PC-9 (cell line): ENCODE data around the gene ARHGEF3. TPM values are rescaled to one million over a fixed set of nuclear protein-coding genes. Genes with fewer than 3 reads are reported as not detected.

Experiments used
- BruUV-seq: library from RNA; stranded (reverse); fragments of 400-500 nt; replicated peaks from 2 replicates; lab custom pipeline; 2021; lab: Mats Ljungman, UMichigan
- CTCF ChIA-PET: fragments of 300-600 bp; sonication (Branson Sonifier 250); formaldehyde crosslinking; loops from one replicate; lab custom pipeline; 2022; ENCODE audit warnings: antibody characterized with exemption; lab: Charles Lee
- POLR2A ChIA-PET: fragments of 300-600 bp; sonication (Branson Sonifier 250); formaldehyde crosslinking; loops from one replicate; lab custom pipeline; 2022; ENCODE audit warnings: antibody characterized with exemption; ENCODE audit not compliant: unreplicated experiment; lab: Charles Lee
- DNase-seq, 2 experiments: peaks; one replicate each; pipeline versions ENCODE4 v3.0.0 to v3.0.0-alpha.2; 2015 to 2022; ENCODE audit warnings: mixed read lengths in 1 of 2
- H2AFZ ChIP-seq: fragments of 200-600 bp; sonication (generic); 2 replicates; pipeline ENCODE4 v1.8.1; 2017; ENCODE audit warnings: antibody characterized with exemption
- H3F3A ChIP-seq: fragments of 200-600 bp; sonication (generic); 2 replicates; pipeline ENCODE4 v1.8.1; 2017; ENCODE audit warnings: antibody characterized with exemption, mild to moderate bottlenecking, low read depth; ENCODE audit not compliant: insufficient read depth
- H3K27ac ChIP-seq: fragments of 200-600 bp; sonication (generic); 2 replicates; pipeline ENCODE4 v1.6.1; 2016; ENCODE audit warnings: mixed run types
- H3K27me3 ChIP-seq: fragments of 200-600 bp; sonication (generic); 2 replicates; pipeline ENCODE4 v1.6.1; 2016; ENCODE audit warnings: low read depth, mixed run types; ENCODE audit not compliant: insufficient read depth
- H3K36me3 ChIP-seq: fragments of 200-600 bp; sonication (generic); 2 replicates; pipeline ENCODE4 v1.6.1; 2016; ENCODE audit warnings: low read depth, mixed run types
- H3K4me1 ChIP-seq: fragments of 200-600 bp; sonication (generic); replicated peaks from 2 replicates; pipeline ENCODE4 v1.6.1; 2016; ENCODE audit warnings: mixed run types; ENCODE audit not compliant: insufficient read depth
- H3K4me2 ChIP-seq: fragments of 200-600 bp; sonication (generic); 2 replicates; pipeline ENCODE4 v1.6.1; 2017; ENCODE audit warnings: mixed run types
- H3K4me3 ChIP-seq: fragments of 200-600 bp; sonication (generic); 2 replicates; pipeline ENCODE4 v1.6.1; 2016; ENCODE audit warnings: mixed run types
- H3K79me2 ChIP-seq: fragments of 200-600 bp; sonication (generic); 2 replicates; pipeline ENCODE4 v1.6.1; 2017; ENCODE audit warnings: low read depth, mixed run types
- H3K9me2 ChIP-seq: fragments of 200-600 bp; sonication (generic); 2 replicates; pipeline ENCODE4 v1.8.1; 2017; ENCODE audit warnings: mild to moderate bottlenecking; ENCODE audit not compliant: insufficient read depth
- H3K9me3 ChIP-seq: fragments of 200-600 bp; sonication (generic); 2 replicates; pipeline ENCODE4 v1.8.1; 2016; ENCODE audit warnings: low read depth; ENCODE audit not compliant: insufficient read depth
- H4K20me1 ChIP-seq: fragments of 200-600 bp; sonication (generic); 2 replicates; pipeline ENCODE4 v1.8.1; 2017; ENCODE audit not compliant: insufficient read depth
- EZH2 ChIP-seq: fragments of 200-600 bp; sonication (generic); IDR thresholded peaks from 2 replicates; pipeline ENCODE4 v1.8.0; 2017; ENCODE audit warnings: antibody characterized with exemption, low read depth
- intact Hi-C: fragments of 100-400 bp; cut with micrococcal nuclease; formaldehyde crosslinking; loops from one replicate; pipeline ENCODE4 v1.10.0; 2022; ENCODE audit not compliant: unreplicated experiment
- total RNA-seq: library from RNA; stranded (reverse); gene quantifications from 2 replicates; pipeline ENCODE4 v1.2.3, GENCODE V29; 2021
- TF ChIP-seq, protein P1 (sequence below): fragments of 200-600 bp; sonication (generic); conservative IDR thresholded peaks from 2 replicates; pipeline ENCODE4 v1.6.1; 2017; ENCODE audit warnings: mixed run types, antibody characterized with exemption, mild to moderate bottlenecking, moderate library complexity

The ARHGEF3 gene
- total RNA-seq, 1 experiment from 2014 or later, result 49.2 TPM

DNA sequence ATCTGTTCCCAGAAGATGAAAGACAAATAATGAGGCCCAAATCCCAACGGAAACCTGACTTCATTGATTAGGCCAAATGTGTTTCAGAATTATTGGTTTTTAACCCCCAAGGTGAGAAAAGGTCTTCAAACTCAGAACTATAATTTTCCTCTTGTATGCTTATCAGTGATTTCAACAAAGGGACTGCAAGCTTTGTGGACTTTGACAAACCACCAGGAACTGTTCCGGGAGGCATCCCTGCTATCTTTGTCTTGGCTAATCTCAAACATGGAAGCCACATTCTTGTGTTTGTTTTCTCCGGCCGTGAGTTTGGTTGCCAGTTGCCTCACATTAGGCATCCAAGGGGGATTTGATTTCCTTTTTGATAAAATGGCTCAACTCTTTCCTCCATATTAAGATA, 19.5 kb downstream of the ARHGEF3 start:
- Histone ChIP-seq H3K4me1 (peaks cover 7% of the 10 kb centered on the region), H3K79me2 (no peaks in the 10 kb centered on the region), H3K4me2 (no peak overlapping the region), H3K36me3 (no peaks in the 10 kb centered on the region), H3F3A (no peaks in the 10 kb centered on the region; the same call in 1 of the 2 replicates), H2AFZ (no peak overlapping the region), H3K9me2 (no peaks in the 10 kb centered on the region), H4K20me1 (no peaks in the 10 kb centered on the region), H3K9me3 (no peaks in the 10 kb centered on the region), H3K4me3 (no peak overlapping the region), H3K27ac (no peak overlapping the region), H3K27me3 (no peaks in the 10 kb centered on the region)
- BruUV-seq, result no TSS peak
- no peak for TF ChIP-seq EZH2
- TF ChIP-seq, protein P1, sequence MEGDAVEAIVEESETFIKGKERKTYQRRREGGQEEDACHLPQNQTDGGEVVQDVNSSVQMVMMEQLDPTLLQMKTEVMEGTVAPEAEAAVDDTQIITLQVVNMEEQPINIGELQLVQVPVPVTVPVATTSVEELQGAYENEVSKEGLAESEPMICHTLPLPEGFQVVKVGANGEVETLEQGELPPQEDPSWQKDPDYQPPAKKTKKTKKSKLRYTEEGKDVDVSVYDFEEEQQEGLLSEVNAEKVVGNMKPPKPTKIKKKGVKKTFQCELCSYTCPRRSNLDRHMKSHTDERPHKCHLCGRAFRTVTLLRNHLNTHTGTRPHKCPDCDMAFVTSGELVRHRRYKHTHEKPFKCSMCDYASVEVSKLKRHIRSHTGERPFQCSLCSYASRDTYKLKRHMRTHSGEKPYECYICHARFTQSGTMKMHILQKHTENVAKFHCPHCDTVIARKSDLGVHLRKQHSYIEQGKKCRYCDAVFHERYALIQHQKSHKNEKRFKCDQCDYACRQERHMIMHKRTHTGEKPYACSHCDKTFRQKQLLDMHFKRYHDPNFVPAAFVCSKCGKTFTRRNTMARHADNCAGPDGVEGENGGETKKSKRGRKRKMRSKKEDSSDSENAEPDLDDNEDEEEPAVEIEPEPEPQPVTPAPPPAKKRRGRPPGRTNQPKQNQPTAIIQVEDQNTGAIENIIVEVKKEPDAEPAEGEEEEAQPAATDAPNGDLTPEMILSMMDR, result no peak
- ChIA-PET POLR2A (no interaction called here), CTCF (interaction anchor here (0.6 kb wide), 1 partner anchor 464 kb away, joined by 3 read pairs; no protein-coding TSS in a partner anchor)
- intact Hi-C loops, result no loop called here
- no peak for DNase-seq

DNA sequence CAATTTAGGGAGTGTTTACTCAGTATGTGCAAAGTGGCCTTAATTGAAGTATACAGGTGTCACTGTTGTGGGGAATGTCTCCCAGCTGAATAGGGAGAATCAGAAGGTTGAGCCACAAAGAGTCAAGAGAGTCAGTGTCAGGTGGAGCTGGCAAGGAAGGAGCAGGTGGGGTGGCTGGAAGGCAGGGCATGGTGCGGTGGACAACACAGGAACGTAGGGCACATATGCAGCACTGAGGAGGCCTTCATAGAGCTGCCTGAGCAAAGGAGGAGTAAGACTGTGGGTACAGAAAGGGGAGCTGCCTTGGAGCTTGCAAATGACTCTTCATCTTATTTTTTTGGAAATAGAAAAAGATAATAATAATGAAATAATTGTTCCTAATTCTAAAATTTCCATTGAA, 20.0 kb downstream of the ARHGEF3 start:
- Histone ChIP-seq H3K4me3 (no peak overlapping the region), H3K9me2 (no peaks in the 10 kb centered on the region), H3K36me3 (no peaks in the 10 kb centered on the region), H3K4me2 (no peak overlapping the region), H3K9me3 (no peaks in the 10 kb centered on the region), H4K20me1 (0 out of 2 replicates have a peak, but pooled peaks cover 2% of the 10 kb centered on the region), H3K27ac (no peak overlapping the region), H3F3A (no peaks in the 10 kb centered on the region; the same call in 1 of the 2 replicates), H3K79me2 (no peaks in the 10 kb centered on the region), H2AFZ (no peak overlapping the region), H3K4me1 (peaks cover 7% of the 10 kb centered on the region), H3K27me3 (no peaks in the 10 kb centered on the region)
- intact Hi-C loops, result no loop called here
- ChIA-PET CTCF (interaction anchor here (0.6 kb wide), 1 partner anchor 465 kb away, joined by 3 read pairs; no protein-coding TSS in a partner anchor), POLR2A (interaction anchor here (0.6 kb wide), 1 partner anchor 42 kb away, joined by 3 read pairs; no protein-coding TSS in a partner anchor)
- no peak for TF ChIP-seq EZH2
- TF ChIP-seq, protein P1, result no peak
- DNase-seq, result no peak
- BruUV-seq, result no TSS peak

DNA sequence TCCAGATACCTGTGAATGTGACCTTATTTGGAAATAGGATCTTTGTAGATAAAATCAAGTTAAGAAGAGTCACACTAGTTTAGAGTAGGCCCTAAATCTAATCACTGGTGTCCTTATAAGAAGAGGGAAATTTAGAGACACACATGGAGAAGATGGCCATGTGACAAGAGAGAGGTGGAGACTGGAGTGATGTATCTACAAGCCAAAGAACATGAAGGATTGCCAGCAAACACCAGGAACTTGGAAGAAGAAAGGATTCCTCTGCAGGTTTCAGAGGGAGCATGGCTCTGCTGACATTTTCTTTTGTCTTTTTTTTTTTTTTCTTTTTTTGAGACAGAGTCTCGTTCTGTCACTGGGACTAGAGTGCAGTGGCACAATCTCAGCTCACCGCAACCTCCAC, 20.8 kb downstream of the ARHGEF3 start:
- Histone ChIP-seq H3K4me2 (no peak overlapping the region), H3K9me2 (no peaks in the 10 kb centered on the region), H2AFZ (no peak overlapping the region), H3K36me3 (no peaks in the 10 kb centered on the region), H3F3A (no peaks in the 10 kb centered on the region; the same call in 1 of the 2 replicates), H4K20me1 (0 out of 2 replicates have a peak, but pooled peaks cover 2% of the 10 kb centered on the region), H3K27ac (no peak overlapping the region), H3K4me3 (no peak overlapping the region), H3K27me3 (no peaks in the 10 kb centered on the region), H3K9me3 (no peaks in the 10 kb centered on the region), H3K79me2 (no peaks in the 10 kb centered on the region), H3K4me1 (peaks cover 7% of the 10 kb centered on the region)
- no peak for TF ChIP-seq EZH2
- TF ChIP-seq, protein P1, result no peak
- BruUV-seq, result no TSS peak
- ChIA-PET CTCF (interaction anchor here (0.6 kb wide), 1 partner anchor 88 kb away, joined by 3 read pairs; no protein-coding TSS in a partner anchor), POLR2A (no interaction called here)
- intact Hi-C loops, result no loop called here
- DNase-seq, result no peak
